DMS53 treated with DMSO at 0.1 percent for 48 hours (cell line): ENCODE data around the gene PRTG.
"Not testable (repeated sequence)": the region's sequence is repeated elsewhere in the genome, so short reads cannot be mapped to it uniquely, and the experiment has no call there.

ENCODE experiments used
- DNase-seq: peaks from one replicate; lab custom pipeline; 2025; ENCODE audit not compliant: unreplicated experiment; lab: John Stamatoyannopoulos, UW

PRTG gene

GRCh38 chr15:55638764-55639163 is 104.2 kb downstream of the PRTG start:
- no peak for DNase-seq

GRCh38 chr15:55637086-55637485 is 105.9 kb downstream of the PRTG start:
- DNase-seq, result no peak

GRCh38 chr15:55633731-55634130 is 109.2 kb downstream of the PRTG start:
- no peak for DNase-seq

- no peak for DNase-seq
These were observed 110.5 kb downstream of the PRTG start for GRCh38 chr15:55632434-55632833.

- no peak for DNase-seq
These were observed 112.1 kb downstream of the PRTG start for GRCh38 chr15:55630858-55631257.

- DNase-seq, result no peak
These were observed 114.6 kb downstream of the PRTG start for GRCh38 chr15:55628369-55628730.

GRCh38 chr15:55627730-55628368 is 115.1 kb downstream of the PRTG start:
- peak; percentile 31 for DNase-seq

- no peak for DNase-seq
These were observed 123.2 kb downstream of the PRTG start for GRCh38 chr15:55619783-55620182.

- DNase-seq, result no peak
These were observed 124.6 kb downstream of the PRTG start for GRCh38 chr15:55618387-55618786.

GRCh38 chr15:55615445-55615844 is 127.5 kb downstream of the PRTG start:
- no peak for DNase-seq

GRCh38 chr15:55613727-55614126 is 129.2 kb downstream of the PRTG start:
- DNase-seq, result no peak

- no peak for DNase-seq
These were observed 136.7 kb downstream of the PRTG start for GRCh38 chr15:55606214-55606613.

GRCh38 chr15:55601374-55601773 is 141.6 kb downstream of the PRTG start:
- DNase-seq, result no peak

- DNase-seq, result no peak
These were observed 143.5 kb downstream of the PRTG start for GRCh38 chr15:55599439-55599838.

- DNase-seq, result not testable (repeated sequence)
These were observed 149.9 kb downstream of the PRTG start for GRCh38 chr15:55593019-55593418.

GRCh38 chr15:55590788-55591187 is 152.2 kb downstream of the PRTG start:
- DNase-seq, result no peak

GRCh38 chr15:55589287-55589686 is 153.7 kb downstream of the PRTG start:
- no peak for DNase-seq

- DNase-seq, result no peak
These were observed 154.2 kb downstream of the PRTG start for GRCh38 chr15:55588815-55589115.

GRCh38 chr15:55588070-55588814 is 154.7 kb downstream of the PRTG start, which contains the start of gene PYGO1:
PYGO1 (minus strand) TSS chr15:55588345; CDS start chr15:55587883, 462 bp downstream.
- DNase-seq, result peak; percentile 5

GRCh38 chr15:55587321-55588069 is 155.5 kb downstream of the PRTG start:
- DNase-seq, result no peak

- DNase-seq, result no peak
These were observed 156.1 kb downstream of the PRTG start for GRCh38 chr15:55586808-55587207.

- no peak for DNase-seq
These were observed 166.0 kb downstream of the PRTG start for GRCh38 chr15:55576943-55577342.
